T-cell (primary cell): ENCODE measurements around the gene GJD2. TPM values are rescaled to one million over a fixed set of nuclear protein-coding genes. Genes with fewer than 3 reads are reported as not detected.

Source experiments
- ATAC-seq, 4 experiments: fragments of 200-7000 bp in 3 of 4; fragments of 150-1000 bp in 1 of 4; cut with Tn5 transposase; replicated peaks in 1 of 4; 1 replicate in 3 of 4; 2 replicates in 1 of 4; pipeline ENCODE4 v1.10.0; 2021; ENCODE audit warnings: moderate library complexity in 3 of 4, mild to moderate bottlenecking in 2 of 4, moderate number of reproducible peaks in 1 of 4
- CTCF ChIA-PET, 2 donors: fragments of 300-600 bp; sonication (Branson Sonifier 250); formaldehyde crosslinking; loops; one replicate each; lab custom pipeline; 2022; ENCODE audit warnings: antibody characterized with exemption in 2 of 2; lab: Charles Lee
- POLR2A ChIA-PET, 2 donors: fragments of 300-600 bp; sonication (Branson Sonifier 250); formaldehyde crosslinking; loops; one replicate each; lab custom pipeline; 2022; ENCODE audit warnings: antibody characterized with exemption in 2 of 2; lab: Charles Lee
- DNase-seq, 35 experiments: peaks; one replicate each; pipeline versions ENCODE4 v3.0.0 to v3.0.0-alpha.2; 2013 to 2023
- H3K27ac ChIP-seq: one replicate; pipeline ENCODE4 v1.5.1; 2013; ENCODE audit warnings: low read length
- H3K27me3 ChIP-seq, 2 experiments: replicated peaks in 1 of 2; 1 replicate in 1 of 2; 2 replicates in 1 of 2; pipeline versions ENCODE4 v1.6.1 to v1.7.0; 2013; ENCODE audit warnings: low read length in 1 of 2, mixed read lengths in 1 of 2; ENCODE audit not compliant: control insufficient read depth in 2 of 2, insufficient read depth in 2 of 2; ENCODE audit errors: extremely low read depth in 1 of 2
- H3K36me3 ChIP-seq, 2 donors: 1 replicate in 1 of 2; 2 replicates in 1 of 2; pipeline versions ENCODE4 v1.6.1 to v1.7.0; 2013; ENCODE audit warnings: low read length in 1 of 2; ENCODE audit not compliant: control insufficient read depth in 2 of 2, insufficient read depth in 1 of 2; ENCODE audit errors: extremely low read depth in 1 of 2
- H3K4me1 ChIP-seq, 2 experiments: 1 replicate in 1 of 2; 2 replicates in 1 of 2; pipeline versions ENCODE4 v1.6.1 to v1.7.0; 2013; ENCODE audit warnings: low read length in 2 of 2, mixed read lengths in 1 of 2; ENCODE audit not compliant: insufficient read depth in 2 of 2, control insufficient read depth in 1 of 2; ENCODE audit errors: extremely low read depth in 1 of 2
- H3K4me3 ChIP-seq, 2 donors: 1 replicate in 1 of 2; 2 replicates in 1 of 2; pipeline versions ENCODE4 v1.5.1 to v1.7.0; 2013; ENCODE audit warnings: mild to moderate bottlenecking in 2 of 2, low read length in 1 of 2, moderate library complexity in 1 of 2; ENCODE audit not compliant: control insufficient read depth in 1 of 2; ENCODE audit errors: extremely low read depth in 1 of 2
- H3K9me3 ChIP-seq: 2 replicates; pipeline ENCODE4 v1.7.0; 2013
- H3K27ac Mint-ChIP-seq, 2 donors: one replicate each; pipeline ENCODE4 v1.8.0; 2020 to 2021; ENCODE audit warnings: mild to moderate bottlenecking in 2 of 2, mixed read lengths in 2 of 2
- H3K27me3 Mint-ChIP-seq, 2 donors: one replicate each; pipeline ENCODE4 v1.8.0; 2021 to 2022; ENCODE audit warnings: mixed read lengths in 2 of 2
- H3K36me3 Mint-ChIP-seq: one replicate; pipeline ENCODE4 v1.8.0; 2021; ENCODE audit warnings: mixed read lengths
- H3K4me1 Mint-ChIP-seq, 3 donors: one replicate each; pipeline ENCODE4 v1.8.0; 2020 to 2022; ENCODE audit warnings: mixed read lengths in 3 of 3, mild to moderate bottlenecking in 1 of 3
- H3K4me3 Mint-ChIP-seq, 3 donors: one replicate each; pipeline ENCODE4 v1.8.0; 2020 to 2022; ENCODE audit warnings: mild to moderate bottlenecking in 3 of 3, mixed read lengths in 3 of 3, moderate library complexity in 3 of 3
- H3K9me3 Mint-ChIP-seq, 3 donors: one replicate each; pipeline ENCODE4 v1.8.0; 2020 to 2022; ENCODE audit warnings: mixed read lengths in 3 of 3
- WGBS: methylation state at CpG from one replicate; pipeline ENCODE4 v1.1.5; 2013; ENCODE audit warnings: missing lambda C conversion rate; ENCODE audit not compliant: insufficient coverage; 5-methylcytosine and 5-hydroxymethylcytosine counted together
- total RNA-seq, 35 experiments: library from RNA in 6 of 35; stranded (reverse) in 6 of 35; fragments of 120-200 nt in 1 of 35; gene quantifications; one replicate each; pipeline versions ENCODE4 v1.2.1 to v1.2.4 and lab custom pipeline; 2013 to 2026

GJD2 gene
- total RNA-seq, 5 donors from 2014 or later (not counting 1 experiment from before 2014, with no cell fraction given): not detected

DNA sequence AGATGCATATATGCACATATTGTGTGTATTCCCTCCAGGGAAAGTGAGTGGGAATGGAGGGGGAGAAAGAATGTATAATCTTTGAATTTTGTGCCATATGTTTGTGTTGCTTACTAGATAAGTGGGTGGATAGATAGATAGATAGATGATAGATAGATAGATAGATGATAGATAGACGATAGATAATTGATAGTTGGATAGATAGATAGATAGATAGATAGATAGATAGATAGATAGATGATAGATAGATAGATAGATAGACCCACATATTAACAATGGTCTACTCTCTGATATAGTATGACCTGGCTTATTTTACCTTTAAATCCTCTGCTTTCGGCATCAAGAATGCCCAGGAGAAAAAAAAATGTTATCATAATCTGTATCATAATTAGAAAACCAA is 21.2 kb downstream of the GJD2 start:
- Histone ChIP-seq H3K27ac (no peak overlapping the region), H3K4me1 (no peaks in the 10 kb centered on the region), H3K36me3 (no peaks in the 10 kb centered on the region), H3K9me3 (no peaks in the 10 kb centered on the region), H3K27me3 (peaks cover 0 to 2% of the 10 kb centered on the region in 2 experiments), H3K4me3 (no peak overlapping the region)
- no CpG with 5 or more reads among the region's 2 CpGs for WGBS
- ATAC-seq: no peak
- POLR2A ChIA-PET: no interaction called here
- DNase-seq: no peak
- Mint-ChIP-seq H3K36me3 (no peaks in the 10 kb centered on the region), H3K9me3 (no peaks in the 10 kb centered on the region), H3K4me3 (no peak overlapping the region), H3K27ac (no peak overlapping the region), H3K4me1 (no peaks in the 10 kb centered on the region), H3K27me3 (peaks cover 20 to 21% of the 10 kb centered on the region in 2 donors)
- CTCF ChIA-PET: no interaction called here

DNA sequence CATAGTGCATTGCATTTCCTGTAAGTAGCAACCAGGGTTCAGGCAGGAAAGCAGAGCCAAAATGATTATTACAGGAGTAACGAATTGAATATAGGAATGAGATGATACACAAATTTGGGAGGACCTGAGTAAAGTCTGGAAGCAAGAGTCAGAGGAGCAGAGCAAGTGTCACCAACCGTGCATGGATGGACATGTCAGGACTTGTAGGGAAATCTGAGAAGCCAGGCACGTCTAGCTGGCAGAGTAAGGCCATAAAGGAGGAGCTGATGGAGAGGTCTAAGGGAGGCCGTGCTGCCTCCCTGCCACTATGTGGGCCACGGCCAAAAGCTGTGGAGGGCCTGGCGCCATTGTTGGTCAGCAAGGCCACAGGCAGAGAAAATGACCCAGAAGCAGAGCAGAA is 22.4 kb downstream of the GJD2 start:
- Histone ChIP-seq H3K4me1 (no peaks in the 10 kb centered on the region), H3K9me3 (no peaks in the 10 kb centered on the region), H3K27me3 (peaks cover 0 to 2% of the 10 kb centered on the region in 2 experiments), H3K27ac (no peak overlapping the region), H3K4me3 (no peak overlapping the region), H3K36me3 (no peaks in the 10 kb centered on the region)
- Mint-ChIP-seq H3K4me3 (no peak overlapping the region), H3K27me3 (peaks cover 23 to 27% of the 10 kb centered on the region in 2 donors), H3K27ac (no peak overlapping the region), H3K4me1 (no peaks in the 10 kb centered on the region), H3K9me3 (peaks cover 0 to 5% (median 0%) of the 10 kb centered on the region in 3 donors), H3K36me3 (no peaks in the 10 kb centered on the region)
- DNase-seq (no peak), ATAC-seq (no peak)
- POLR2A ChIA-PET: no interaction called here
- CTCF ChIA-PET: no interaction called here
- WGBS: 81% methylated on average over 6 of the region's 6 CpGs

DNA sequence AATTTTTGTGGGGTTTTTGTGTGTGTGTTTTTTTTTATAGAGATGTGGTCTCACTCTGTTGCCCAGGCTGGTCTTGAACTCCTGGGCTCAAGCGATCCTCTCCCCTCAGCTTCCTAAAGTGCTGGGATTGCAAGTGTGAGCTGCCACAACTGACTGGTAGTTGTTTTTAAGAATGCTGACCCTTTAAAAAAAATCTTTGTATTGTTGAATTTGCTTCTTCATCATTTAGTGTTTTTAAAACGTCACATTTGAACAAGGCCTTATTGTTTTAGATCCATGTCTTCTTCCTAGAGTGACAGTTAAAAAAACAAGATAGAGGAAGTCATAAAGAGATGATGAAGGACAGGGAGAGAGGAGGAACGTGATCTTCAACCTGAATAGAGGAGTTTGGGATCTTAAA is 24.1 kb downstream of the GJD2 start:
- Histone ChIP-seq H3K4me3 (no peak overlapping the region), H3K9me3 (no peaks in the 10 kb centered on the region), H3K27me3 (peaks cover 0 to 2% of the 10 kb centered on the region in 2 experiments), H3K27ac (no peak overlapping the region), H3K4me1 (no peaks in the 10 kb centered on the region), H3K36me3 (no peaks in the 10 kb centered on the region)
- ATAC-seq (no peak), DNase-seq (no peak)
- no CpG with 5 or more reads among the region's 3 CpGs for WGBS
- H3K27ac Mint-ChIP-seq: no peak overlapping the region
- no peaks in the 10 kb centered on the region for H3K4me1 Mint-ChIP-seq
- H3K36me3 Mint-ChIP-seq: no peaks in the 10 kb centered on the region
- H3K9me3 Mint-ChIP-seq: peaks cover 0 to 5% (median 0%) of the 10 kb centered on the region in 3 donors
- ChIA-PET POLR2A (no interaction called here), CTCF (no interaction called here)
- no peak overlapping the region for H3K4me3 Mint-ChIP-seq
- peaks cover 24 to 31% of the 10 kb centered on the region in 2 donors for H3K27me3 Mint-ChIP-seq

DNA sequence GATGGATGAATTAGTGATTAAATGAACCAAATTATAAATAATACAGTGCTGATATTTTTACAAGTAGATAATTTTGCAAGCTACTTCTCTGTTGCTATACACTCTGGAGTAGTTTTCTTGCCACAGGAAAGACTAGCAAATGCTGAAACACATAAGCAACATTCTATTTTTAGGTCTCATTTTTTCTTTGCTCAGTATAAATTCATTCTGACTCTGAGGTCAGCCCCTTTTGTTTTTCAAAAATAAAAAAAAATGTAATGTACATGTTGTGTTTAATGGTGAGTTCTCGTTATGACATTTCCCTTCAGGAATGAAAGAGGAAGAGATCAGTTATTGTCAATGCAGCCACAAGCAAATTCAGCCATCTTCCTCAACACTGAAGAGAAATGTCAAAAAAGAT is 24.9 kb downstream of the GJD2 start:
- Mint-ChIP-seq H3K4me3 (no peak overlapping the region), H3K36me3 (no peaks in the 10 kb centered on the region), H3K4me1 (no peaks in the 10 kb centered on the region), H3K27me3 (peaks cover 26 to 30% of the 10 kb centered on the region in 2 donors), H3K27ac (no peak overlapping the region), H3K9me3 (peaks cover 0 to 5% (median 0%) of the 10 kb centered on the region in 3 donors)
- Histone ChIP-seq H3K36me3 (no peaks in the 10 kb centered on the region), H3K27me3 (peaks cover 0 to 2% of the 10 kb centered on the region in 2 experiments), H3K4me3 (no peak overlapping the region), H3K9me3 (no peaks in the 10 kb centered on the region), H3K27ac (no peak overlapping the region), H3K4me1 (no peaks in the 10 kb centered on the region)
- ChIA-PET POLR2A (no interaction called here), CTCF (no interaction called here)
- WGBS: no CpG with 5 or more reads among the region's 1 CpG
- ATAC-seq (no peak), DNase-seq (no peak)

DNA sequence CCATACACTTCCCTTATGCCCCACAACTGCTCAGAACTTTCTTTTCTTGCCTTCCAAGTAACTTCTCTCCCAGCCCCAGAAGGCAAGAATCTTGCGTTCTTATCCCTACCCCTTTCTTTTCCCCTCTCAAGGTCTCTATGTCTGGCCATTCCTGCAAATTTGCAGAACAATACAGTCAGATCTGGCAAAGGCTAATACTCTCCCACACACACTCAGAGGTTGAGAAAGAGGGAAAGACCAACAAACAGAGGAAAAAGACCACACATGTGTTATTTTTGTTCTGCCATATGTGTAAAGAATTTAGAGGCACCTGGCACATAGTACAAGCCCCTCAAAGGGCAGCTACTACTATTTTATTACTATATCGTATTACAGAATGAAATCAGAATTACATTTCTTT is 25.7 kb downstream of the GJD2 start:
- H3K36me3 Mint-ChIP-seq: no peaks in the 10 kb centered on the region
- ChIA-PET CTCF (no interaction called here), POLR2A (no interaction called here)
- no peak for ATAC-seq
- H3K27me3 ChIP-seq: peaks cover 0 to 2% of the 10 kb centered on the region in 2 experiments
- no peak overlapping the region for H3K4me3 ChIP-seq
- no peaks in the 10 kb centered on the region for H3K4me1 Mint-ChIP-seq
- H3K4me1 ChIP-seq: no peaks in the 10 kb centered on the region
- H3K9me3 Mint-ChIP-seq: peaks cover 0 to 5% (median 0%) of the 10 kb centered on the region in 3 donors
- H3K9me3 ChIP-seq: no peaks in the 10 kb centered on the region
- peaks cover 30 to 31% of the 10 kb centered on the region in 2 donors for H3K27me3 Mint-ChIP-seq
- H3K27ac Mint-ChIP-seq: no peak overlapping the region
- 100% methylated on average over 1 of the region's 2 CpGs for WGBS
- no peaks in the 10 kb centered on the region for H3K36me3 ChIP-seq
- H3K4me3 Mint-ChIP-seq: no peak overlapping the region
- no peak for DNase-seq
- no peak overlapping the region for H3K27ac ChIP-seq

DNA sequence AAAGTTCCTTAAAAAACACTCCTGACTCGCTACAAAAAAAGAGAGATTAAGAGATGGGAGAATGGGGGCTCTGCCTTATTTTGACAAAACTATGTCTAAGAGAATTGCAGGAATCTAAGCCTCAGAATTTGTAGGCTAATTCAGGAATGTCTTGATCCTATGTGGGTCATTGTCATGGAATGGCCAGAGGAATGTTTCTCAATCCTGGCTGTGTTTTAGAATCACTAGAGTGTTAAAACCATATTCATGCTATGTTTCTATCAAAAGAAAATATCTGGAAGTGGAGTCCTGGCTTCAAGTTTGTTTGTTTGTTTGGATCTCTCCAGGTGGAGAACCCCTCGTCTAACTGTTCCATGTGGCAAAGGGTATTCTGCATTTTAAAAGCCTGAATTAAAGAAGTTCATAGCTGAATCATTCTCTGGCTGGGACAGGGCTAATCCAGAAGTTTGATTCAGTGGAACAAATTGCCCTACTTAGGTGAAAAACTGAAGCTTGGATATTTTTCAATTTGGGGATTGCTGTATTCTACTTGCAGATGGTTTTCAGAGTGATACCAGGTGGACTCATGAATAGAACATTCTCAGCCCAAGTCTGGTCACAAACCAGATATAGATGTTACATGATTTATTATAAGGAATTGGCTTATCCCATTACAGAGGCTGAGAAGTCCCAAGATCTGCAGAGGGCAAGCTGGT is 28.2 kb downstream of the GJD2 start:
- WGBS: 67% methylated on average over 1 of the region's 2 CpGs
- no peaks in the 10 kb centered on the region for H3K9me3 ChIP-seq
- H3K36me3 ChIP-seq: no peaks in the 10 kb centered on the region
- no peak overlapping the region for H3K4me3 ChIP-seq
- Mint-ChIP-seq H3K27me3 (peaks cover 38 to 46% of the 10 kb centered on the region in 2 donors), H3K4me3 (no peak overlapping the region), H3K36me3 (no peaks in the 10 kb centered on the region), H3K9me3 (peaks cover 0 to 5% (median 0%) of the 10 kb centered on the region in 3 donors), H3K4me1 (peaks cover 0 to 2% (median 0%) of the 10 kb centered on the region in 3 donors), H3K27ac (no peak overlapping the region)
- peaks cover 0 to 12% of the 10 kb centered on the region in 2 experiments for H3K27me3 ChIP-seq
- ATAC-seq: no peak
- ChIA-PET POLR2A (no interaction called here), CTCF (no interaction called here)
- DNase-seq: no peak
- H3K27ac ChIP-seq: no peak overlapping the region
- no peaks in the 10 kb centered on the region for H3K4me1 ChIP-seq
